OCI-LY7 (cell line): ENCODE results near the gene MOCS1. TPM values are rescaled to one million over a fixed set of nuclear protein-coding genes. Genes with fewer than 3 reads are reported as not detected.

Experiments used
- BruUV-seq: library from RNA; stranded (reverse); fragments of 400-500 nt; replicated peaks from 2 replicates; lab custom pipeline; 2021; lab: Mats Ljungman, UMichigan
- CTCF ChIA-PET: fragments of 300-600 bp; sonication (Branson Sonifier 250); formaldehyde crosslinking; loops from one replicate; lab custom pipeline; 2022; ENCODE audit warnings: antibody characterized with exemption; ENCODE audit not compliant: unreplicated experiment; lab: Charles Lee
- POLR2A ChIA-PET: fragments of 300-600 bp; sonication (Branson Sonifier 250); formaldehyde crosslinking; loops from one replicate; lab custom pipeline; 2022; ENCODE audit warnings: antibody characterized with exemption; lab: Charles Lee
- DNase-seq: peaks from one replicate; pipeline ENCODE4 v3.0.0-alpha.2; 2015; ENCODE audit warnings: low spot score
- H2AFZ ChIP-seq: fragments of 200-600 bp; sonication (generic), shearing (Covaris generic); 2 replicates; pipeline ENCODE4 v1.6.1; 2014; ENCODE audit warnings: mild to moderate bottlenecking, antibody characterized with exemption, low read length, moderate library complexity
- H3K27ac ChIP-seq: fragments of 200-600 bp; sonication (generic); 2 replicates; pipeline ENCODE4 v1.5.1; 2014; ENCODE audit warnings: mixed run types, low read depth, mild to moderate bottlenecking, moderate library complexity, low read length, inconsistent platforms; ENCODE audit not compliant: poor library complexity, severe bottlenecking
- H3K36me3 ChIP-seq: fragments of 200-600 bp; sonication (generic); 2 replicates; pipeline ENCODE4 v1.6.1; 2014; ENCODE audit warnings: mild to moderate bottlenecking, antibody characterized with exemption, low read length, moderate library complexity, mixed read lengths; ENCODE audit not compliant: insufficient read depth
- H3K4me1 ChIP-seq: fragments of 200-600 bp; sonication (generic); 2 replicates; pipeline ENCODE4 v1.5.1; 2014; ENCODE audit warnings: mild to moderate bottlenecking, low read length; ENCODE audit not compliant: insufficient read depth, poor library complexity, severe bottlenecking
- H3K4me2 ChIP-seq: fragments of 200-600 bp; sonication (generic); 2 replicates; pipeline ENCODE4 v1.6.1; 2014; ENCODE audit warnings: mild to moderate bottlenecking, low read length
- H3K4me3 ChIP-seq: fragments of 200-600 bp; sonication (generic); 2 replicates; pipeline ENCODE4 v1.5.1; 2014; ENCODE audit warnings: mild to moderate bottlenecking, low read depth, low read length; ENCODE audit not compliant: poor library complexity, severe bottlenecking
- H3K79me2 ChIP-seq: fragments of 200-600 bp; sonication (generic); 2 replicates; pipeline ENCODE4 v1.6.1; 2016; ENCODE audit warnings: low read depth, mild to moderate bottlenecking, low read length, moderate library complexity, mixed read lengths; ENCODE audit not compliant: insufficient read depth
- H3K9me2 ChIP-seq: fragments of 200-600 bp; sonication (generic); 2 replicates; pipeline ENCODE4 v1.6.1; 2016; ENCODE audit warnings: mild to moderate bottlenecking, low read length, mixed read lengths; ENCODE audit not compliant: insufficient read depth
- H3K9me3 ChIP-seq: fragments of 200-600 bp; sonication (generic); 2 replicates; pipeline ENCODE4 v1.6.1; 2014; ENCODE audit warnings: mild to moderate bottlenecking, mixed run types, low read length, mixed read lengths
- H4K20me1 ChIP-seq: fragments of 200-600 bp; sonication (generic); 2 replicates; pipeline ENCODE4 v1.6.1; 2014; ENCODE audit warnings: mild to moderate bottlenecking, antibody characterized with exemption, low read length, moderate library complexity, mixed read lengths; ENCODE audit not compliant: insufficient read depth
- CTCF ChIP-seq: fragments of 200-600 bp; sonication (generic); conservative IDR thresholded peaks from 2 replicates; pipeline ENCODE4 v1.5.1; 2014; ENCODE audit warnings: mild to moderate bottlenecking, antibody characterized with exemption, low read length, moderate library complexity, mixed read lengths
- EZH2phosphoT487 ChIP-seq: fragments of 200-600 bp; sonication (generic); IDR thresholded peaks from 2 replicates; pipeline ENCODE4 v1.6.1; 2018; ENCODE audit warnings: low read depth, borderline replicate concordance, mild to moderate bottlenecking, mixed run types, antibody characterized with exemption, low read length, moderate library complexity, mixed read lengths
- intact Hi-C: fragments of 100-400 bp; cut with micrococcal nuclease; formaldehyde crosslinking; loops from one replicate; pipeline ENCODE4 v1.10.0; 2022; ENCODE audit not compliant: unreplicated experiment
- total RNA-seq, 2 experiments: library from RNA; depleted of rRNA in 1 of 2; stranded (reverse); fragments of >200 nt in 1 of 2; shearing (Covaris generic) in 1 of 2; gene quantifications; 2 replicates each; pipeline ENCODE4 v1.2.3, GENCODE V29; 2014 to 2022

The MOCS1 gene
- total RNA-seq, 2 experiments from 2014 or later: not detected

GRCh38 chr6:39982720-39983119, 48.5 kb upstream of the MOCS1 start:
- Histone ChIP-seq H3K27ac (no peak overlapping the region), H3K4me1 (no peaks in the 10 kb centered on the region), H3K9me2 (no peaks in the 10 kb centered on the region), H3K79me2 (no peaks in the 10 kb centered on the region), H3K4me3 (no peak overlapping the region), H3K9me3 (no peaks in the 10 kb centered on the region), H3K36me3 (no peaks in the 10 kb centered on the region), H2AFZ (no peak overlapping the region), H3K4me2 (no peak overlapping the region), H4K20me1 (no peaks in the 10 kb centered on the region)
- CTCF ChIA-PET: no interaction called here
- BruUV-seq: no TSS peak
- POLR2A ChIA-PET: interaction anchor here (1.1 kb wide), 1 partner anchor 18 kb away, joined by 3 read pairs; no protein-coding TSS in a partner anchor
- TF ChIP-seq EZH2phosphoT487: no peak
- TF ChIP-seq CTCF: no peak
- intact Hi-C loops: loop anchor here (5.0 kb wide), 1 partner anchor 325 kb away; no protein-coding TSS in a partner anchor
- no peak for DNase-seq

GRCh38 chr6:39980839-39981580, 46.7 kb upstream of the MOCS1 start:
- H4K20me1 ChIP-seq: no peaks in the 10 kb centered on the region
- H3K4me3 ChIP-seq: no peak overlapping the region
- no peaks in the 10 kb centered on the region for H3K9me2 ChIP-seq
- no TSS peak for BruUV-seq
- H3K27ac ChIP-seq: no peak overlapping the region
- no peaks in the 10 kb centered on the region for H3K79me2 ChIP-seq
- POLR2A ChIA-PET: no interaction called here
- DNase-seq: peak; percentile 34
- TF ChIP-seq CTCF: peak; percentile 67
- TF ChIP-seq EZH2phosphoT487: no peak
- no peaks in the 10 kb centered on the region for H3K36me3 ChIP-seq
- CTCF ChIA-PET: no interaction called here
- no peak overlapping the region for H2AFZ ChIP-seq
- H3K9me3 ChIP-seq: no peaks in the 10 kb centered on the region
- intact Hi-C loops: loop anchor here (5.0 kb wide), 1 partner anchor 326 kb away; no protein-coding TSS in a partner anchor
- no peak overlapping the region for H3K4me2 ChIP-seq
- H3K4me1 ChIP-seq: no peaks in the 10 kb centered on the region
